Measurements from ENCODE around the gene LRR1. TPM values are rescaled to one million over a fixed set of nuclear protein-coding genes. Genes with fewer than 3 reads are reported as not detected.

LRR1 gene
- total and polyA plus RNA-seq, 8 donors, result 10.1 to 16.1 (median 12.9) TPM

- peaks cover 4 to 42% of the 10 kb centered on the region in 2 donors for H3K4me1 ChIP-seq
- H3K27me3 ChIP-seq, result no peaks in the 10 kb centered on the region
- TF ChIP-seq CTCF (IDR thresholded peaks at IDR 0.05), result no peak
- peak within 1 kb of the TSS; percentile 86 to 87 for H3K4me3 ChIP-seq
- DNase-seq (peak; percentile 95 to 99 (median 98)), ATAC-seq (peak; percentile 94)
- peak within 1 kb of the TSS; percentile 92 for H3K27ac ChIP-seq
- no peaks in the 10 kb centered on the region for H3K9me3 ChIP-seq
- H3K36me3 ChIP-seq, result peaks cover 0 to 34% of the 10 kb centered on the region in 2 donors
- intact Hi-C loops (cut with DNase I), result no loop called here
These were observed 12.7 kb upstream of the LRR1 start, which contains the start of gene RPS29 for GRCh38 chr14:49585803-49586672. Gene RPS29, minus strand, starts transcription at chr14:49586380. Its CDS starts 34 bp downstream, at chr14:49586346.

- no peaks in the 10 kb centered on the region for H3K9me3 ChIP-seq
- peak; percentile 70 to 81 for TF ChIP-seq CTCF (IDR thresholded peaks at IDR 0.05)
- H3K27ac ChIP-seq, result peak overlapping the region; percentile 92
- H3K36me3 ChIP-seq, result peaks cover 0 to 30% of the 10 kb centered on the region in 2 donors
- ATAC-seq (peak; percentile 68), DNase-seq (peak in 2 of 4 donors; percentile 66 to 70)
- no peaks in the 10 kb centered on the region for H3K27me3 ChIP-seq
- H3K4me3 ChIP-seq, result peak overlapping the region; percentile 86 to 87
- intact Hi-C loops (cut with DNase I), result no loop called here
- peaks cover 4 to 42% of the 10 kb centered on the region in 2 donors for H3K4me1 ChIP-seq
These were observed 11.9 kb upstream of the LRR1 start for GRCh38 chr14:49586673-49587460.

GRCh38 chr14:49589387-49589786, 9.4 kb upstream of the LRR1 start:
- no peak for TF ChIP-seq CTCF (IDR thresholded peaks at IDR 0.05)
- peaks cover 0 to 5% of the 10 kb centered on the region in 2 donors for H3K36me3 ChIP-seq
- H3K4me3 ChIP-seq, result no peak overlapping the region
- no peaks in the 10 kb centered on the region for H3K9me3 ChIP-seq
- intact Hi-C loops (cut with DNase I), result no loop called here
- DNase-seq, result no peak
- H3K4me1 ChIP-seq, result peaks cover 4 to 22% of the 10 kb centered on the region in 2 donors
- no peaks in the 10 kb centered on the region for H3K27me3 ChIP-seq
- no peak for ATAC-seq
- no peak overlapping the region for H3K27ac ChIP-seq

GRCh38 chr14:49593016-49593415, 5.7 kb upstream of the LRR1 start:
- no peak for DNase-seq
- no peaks in the 10 kb centered on the region for H3K36me3 ChIP-seq
- intact Hi-C loops (cut with DNase I), result no loop called here
- H3K4me1 ChIP-seq, result peaks cover 5 to 9% of the 10 kb centered on the region in 2 donors
- no peaks in the 10 kb centered on the region for H3K9me3 ChIP-seq
- H3K27ac ChIP-seq, result no peak overlapping the region
- H3K4me3 ChIP-seq, result no peak overlapping the region
- H3K27me3 ChIP-seq, result no peaks in the 10 kb centered on the region
- TF ChIP-seq CTCF (IDR thresholded peaks at IDR 0.05), result no peak
- no peak for ATAC-seq

Measured in left lung (tissue), 10 donors.